ENCODE results near the gene AKAP7.
"Not testable (repeated sequence)": the region's sequence is repeated elsewhere in the genome, so short reads cannot be mapped to it uniquely, and the experiment has no call there.

Gene AKAP7

DNA sequence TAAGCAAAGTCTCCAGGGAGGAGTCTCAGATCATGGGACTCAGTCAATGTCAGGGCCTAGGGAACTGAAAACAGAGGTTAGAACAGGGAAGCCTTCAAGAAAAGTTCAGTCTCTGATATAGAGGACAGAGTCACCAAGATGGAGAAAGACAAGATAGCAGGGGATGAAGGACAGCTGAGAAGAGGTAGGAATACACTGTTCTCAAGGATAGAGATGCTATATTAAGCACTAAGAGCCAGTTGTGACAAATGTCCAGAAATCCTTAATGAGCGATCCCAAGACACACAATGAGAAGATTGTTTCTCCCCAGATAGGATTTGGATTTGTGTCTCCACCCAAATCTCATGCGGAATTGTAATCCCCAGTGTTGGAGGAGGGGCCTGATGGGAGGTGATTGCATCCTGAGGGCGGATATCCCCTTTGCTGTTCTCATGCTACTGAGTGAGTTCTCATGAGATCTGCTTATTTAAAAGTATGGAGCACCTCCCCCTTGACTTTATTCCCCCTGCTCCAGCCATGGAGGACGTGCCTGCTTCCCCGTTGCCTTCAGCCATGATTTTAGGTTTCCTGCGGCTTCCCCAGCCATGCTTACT, 168.2 kb downstream of the AKAP7 start:
- no peak for DNase-seq

DNA sequence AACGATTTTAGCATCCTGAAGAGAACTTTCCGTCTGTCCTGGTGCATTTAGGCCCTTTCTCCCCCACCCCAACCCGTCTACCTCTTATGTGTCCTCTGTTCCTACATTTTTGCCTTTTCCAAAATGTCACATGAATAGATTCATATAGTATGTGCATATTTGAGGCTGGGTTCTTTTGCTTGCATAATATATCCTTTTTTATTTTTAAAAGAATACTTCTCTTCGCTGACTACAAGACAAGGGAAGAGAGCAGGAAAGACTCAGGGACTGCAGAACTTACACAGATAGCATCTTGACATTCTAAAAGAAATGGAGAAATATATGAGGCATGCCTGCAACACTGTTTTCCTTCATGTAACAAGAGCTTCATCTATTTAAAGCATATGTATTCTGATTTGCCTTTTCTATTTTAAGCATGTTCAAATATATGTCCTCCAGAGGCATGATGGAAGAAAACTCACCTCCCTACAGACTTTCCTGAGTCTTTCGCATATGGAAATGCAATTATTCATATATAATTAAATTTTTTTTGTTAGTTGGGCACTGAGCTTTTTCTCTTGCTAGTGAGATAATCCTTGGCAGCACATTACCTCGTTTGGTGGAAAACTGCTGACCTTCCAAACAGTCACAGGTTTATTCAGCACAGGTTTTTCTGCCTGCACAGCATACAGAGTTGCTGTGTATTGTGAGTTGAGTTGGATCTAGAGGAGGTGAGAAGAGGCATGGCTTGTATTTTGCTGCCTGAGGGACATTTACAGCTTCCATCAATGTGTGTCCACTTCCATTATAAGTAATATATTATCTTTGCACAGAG, 170.0 kb downstream of the AKAP7 start:
- no peak for DNase-seq

GRCh38 chr6:131309437-131309836, 174.2 kb downstream of the AKAP7 start:
- DNase-seq = no peak

DNA sequence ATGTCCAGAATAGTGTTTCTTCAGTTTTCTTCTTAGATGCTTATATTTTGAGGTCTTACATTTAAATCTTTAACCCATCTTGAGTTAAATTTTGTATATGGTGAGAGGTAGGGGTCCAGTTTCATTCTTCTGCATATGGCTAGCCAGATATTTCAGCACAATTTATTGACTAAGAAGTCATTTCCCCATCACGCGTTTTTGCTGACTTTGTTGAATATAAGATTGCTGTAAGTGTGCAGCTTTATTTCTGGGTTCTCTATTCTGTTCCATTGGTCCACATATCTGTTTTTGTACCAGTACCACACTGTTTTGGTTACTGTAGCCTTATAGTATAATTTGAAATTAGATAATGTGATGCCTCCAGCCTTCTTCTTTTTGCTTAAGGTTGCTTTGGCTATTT, 179.6 kb downstream of the AKAP7 start:
- no peak for DNase-seq

DNA sequence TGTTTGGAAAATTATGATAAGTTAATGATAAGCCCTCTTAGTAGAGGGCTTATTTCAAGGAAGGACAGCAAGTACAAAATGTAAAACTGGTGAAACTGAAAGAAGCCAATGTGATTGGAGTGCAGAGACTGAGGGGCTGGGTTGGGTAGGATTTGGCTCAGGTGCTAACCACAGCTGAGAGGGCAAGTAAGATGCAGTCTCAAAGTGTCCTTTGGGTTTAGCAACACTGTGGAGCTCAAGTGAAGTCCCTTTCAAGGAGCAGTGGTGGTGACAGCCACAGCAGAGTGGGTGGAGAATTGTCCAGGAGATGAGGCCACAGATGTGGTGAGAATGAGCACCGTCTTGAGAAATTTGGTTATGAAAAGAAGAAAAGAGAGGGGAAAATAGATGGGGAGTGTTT, 181.4 kb downstream of the AKAP7 start:
- DNase-seq = no peak

DNA sequence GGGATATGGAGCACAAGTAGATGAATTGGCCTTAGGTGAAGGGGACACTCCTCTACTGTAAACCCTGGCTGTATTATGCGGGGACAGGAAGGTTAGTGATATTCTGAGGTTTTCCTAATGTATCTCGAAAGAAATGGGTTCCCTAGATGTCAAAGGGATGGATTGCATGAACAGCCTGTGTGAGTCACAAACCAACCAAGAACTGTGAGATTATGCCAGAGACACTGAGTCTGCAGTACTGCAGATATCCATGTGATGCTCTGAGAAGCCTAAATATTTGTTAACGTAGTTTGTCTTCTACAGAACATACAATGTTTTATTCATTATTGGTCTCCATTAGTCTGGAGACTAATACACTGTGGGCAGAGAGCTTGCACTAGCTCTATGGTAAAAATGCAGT, 182.2 kb downstream of the AKAP7 start:
- no peak for DNase-seq

GRCh38 chr6:131321589-131321988, 186.3 kb downstream of the AKAP7 start:
- DNase-seq = no peak

- DNase-seq = no peak
Measured at GRCh38 chr6:131322125-131322524, 186.9 kb downstream of the AKAP7 start.

- DNase-seq = not testable (repeated sequence)
Measured at GRCh38 chr6:131325669-131326068, 190.4 kb downstream of the AKAP7 start.

GRCh38 chr6:131328727-131329126, 193.5 kb downstream of the AKAP7 start:
- DNase-seq = not testable (repeated sequence)

GRCh38 chr6:131331151-131331550, 195.9 kb downstream of the AKAP7 start:
- no peak for DNase-seq

DNA sequence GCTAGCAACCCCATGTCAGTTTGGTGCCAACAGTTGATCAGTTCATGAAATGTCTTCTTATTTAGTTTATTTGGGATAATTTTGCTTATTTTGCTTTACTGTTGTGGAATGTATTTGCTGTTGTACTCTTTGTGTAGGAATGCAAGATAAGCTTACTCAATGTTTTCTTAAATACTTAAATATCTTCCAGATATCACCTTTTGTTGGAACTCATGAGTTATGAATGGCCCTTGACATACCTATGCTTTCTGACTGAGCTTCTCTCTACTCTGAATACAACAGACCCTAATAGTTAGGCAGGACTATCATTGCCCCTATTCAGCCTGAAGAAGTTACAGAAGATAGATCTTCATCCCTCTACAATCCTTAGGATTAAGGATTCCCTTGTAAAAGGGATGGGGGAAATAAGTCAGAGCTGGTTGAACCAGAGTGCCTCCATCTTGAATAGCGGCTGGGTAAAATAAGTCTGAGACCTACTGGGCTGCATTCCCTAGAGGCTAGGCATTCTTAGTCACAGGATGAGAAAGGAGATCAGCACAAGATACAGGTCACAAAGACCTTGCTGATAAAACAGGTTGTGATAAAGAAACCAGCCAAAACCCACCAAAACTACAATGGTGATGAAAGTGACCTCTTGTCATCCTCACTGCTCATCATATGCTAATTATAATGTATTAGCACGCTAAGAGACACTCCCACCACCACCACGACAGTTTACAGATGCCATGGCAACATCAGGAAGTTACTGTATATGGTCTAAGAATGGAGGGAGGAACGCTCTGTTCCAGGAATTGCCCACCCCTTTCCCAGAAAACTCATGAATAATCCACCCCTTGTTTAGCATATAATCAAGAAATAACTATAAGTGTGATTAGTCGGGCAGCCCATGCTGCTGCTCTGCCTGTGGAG, 196.9 kb downstream of the AKAP7 start:
- no peak for DNase-seq

All from CD4-positive, alpha-beta T cell treated with Interleukin-6 for 4 hours (primary cell).